HG02938 (cell line): ENCODE data around the gene CSNK1G3.

Experiments
- ATAC-seq: cut with Tn5 transposase; IDR thresholded peaks from one replicate; pipeline ENCODE4 v1.9.1; 2021; ENCODE audit warnings: mild to moderate bottlenecking, moderate library complexity; ENCODE audit not compliant: unreplicated experiment

Gene CSNK1G3

DNA sequence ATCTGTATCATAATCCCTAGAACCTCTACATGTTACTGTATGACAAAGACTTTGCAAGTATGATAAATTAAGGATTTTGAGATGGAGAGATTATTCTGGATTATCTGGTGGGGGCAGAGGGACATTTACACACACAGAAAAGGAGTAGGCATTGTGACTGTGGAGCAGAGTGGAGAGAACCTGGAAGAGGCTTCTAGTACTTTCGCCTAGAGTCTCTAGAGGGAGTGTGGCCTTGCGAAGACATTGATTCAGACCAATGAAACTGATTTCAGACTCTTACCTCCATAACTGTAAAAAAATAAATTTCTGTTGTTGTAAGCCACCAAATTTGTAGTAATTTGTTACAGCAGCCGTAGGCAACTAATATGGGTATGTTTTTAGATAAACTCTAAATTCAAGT, 45.9 kb downstream of the CSNK1G3 start:
- ATAC-seq = no peak

GRCh38 chr5:123558762-123559433, 46.9 kb downstream of the CSNK1G3 start:
- ATAC-seq = no peak

GRCh38 chr5:123559434-123559775, 47.4 kb downstream of the CSNK1G3 start:
- ATAC-seq = no peak

GRCh38 chr5:123561230-123561629, 49.3 kb downstream of the CSNK1G3 start:
- ATAC-seq = no peak

- ATAC-seq = peak; percentile 70
Observed at GRCh38 chr5:123571927-123572326, 60.0 kb downstream of the CSNK1G3 start.

DNA sequence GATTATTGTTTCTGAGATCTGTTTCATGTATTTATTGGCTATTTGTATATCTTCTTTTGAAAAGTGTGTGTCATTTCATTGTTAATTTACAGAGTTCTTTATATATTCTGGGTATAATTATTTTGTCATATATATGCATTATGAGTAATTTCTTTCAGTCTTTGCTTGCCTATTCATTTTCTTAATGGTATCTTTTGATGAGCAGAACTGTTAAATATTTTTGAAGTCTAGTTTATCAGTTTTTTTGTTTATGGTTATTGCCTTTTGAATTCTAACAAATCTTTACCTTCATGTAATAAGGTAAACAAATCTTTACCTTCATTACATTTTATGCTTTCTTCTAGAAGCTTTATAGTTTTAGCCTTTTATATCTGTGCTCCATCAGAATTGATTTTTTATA, 66.4 kb downstream of the CSNK1G3 start:
- ATAC-seq = no peak

- no peak for ATAC-seq
Observed at GRCh38 chr5:123579410-123579809, 67.4 kb downstream of the CSNK1G3 start.

DNA sequence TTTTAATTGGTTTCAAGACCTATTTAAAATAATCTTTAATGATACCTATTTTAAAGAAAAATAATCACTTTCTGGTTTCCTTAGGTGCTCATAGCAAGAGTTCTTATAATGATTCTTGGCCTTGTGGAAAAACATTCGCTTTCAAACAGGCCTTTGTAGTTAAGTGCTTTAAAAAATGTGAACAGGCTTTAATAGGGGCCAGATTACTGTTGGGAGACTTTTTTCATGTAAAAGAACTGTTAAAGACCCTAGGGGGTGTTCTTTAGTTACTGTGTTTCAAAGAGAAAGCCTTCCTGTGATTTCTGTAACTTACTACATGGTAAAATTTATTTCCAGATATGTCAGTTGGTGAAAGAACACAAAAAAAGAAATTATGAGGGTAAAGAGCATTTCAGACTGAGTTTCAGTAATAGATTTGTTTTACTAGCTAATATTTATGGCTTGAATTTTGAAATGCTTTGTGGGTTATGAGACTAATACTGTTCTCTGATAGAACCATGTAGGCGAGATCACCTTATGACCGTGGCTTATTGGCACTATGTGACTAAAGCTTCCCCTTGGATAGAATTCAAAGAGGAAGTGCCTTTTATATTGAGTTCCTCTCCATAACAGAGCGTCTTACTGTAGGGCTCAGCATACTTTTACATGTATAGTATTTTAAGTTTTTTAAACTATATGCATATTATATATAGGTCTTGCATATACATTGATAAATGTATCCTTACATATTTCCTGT, 70.7 kb downstream of the CSNK1G3 start:
- no peak for ATAC-seq

GRCh38 chr5:123585871-123586270, 73.9 kb downstream of the CSNK1G3 start:
- no peak for ATAC-seq

DNA sequence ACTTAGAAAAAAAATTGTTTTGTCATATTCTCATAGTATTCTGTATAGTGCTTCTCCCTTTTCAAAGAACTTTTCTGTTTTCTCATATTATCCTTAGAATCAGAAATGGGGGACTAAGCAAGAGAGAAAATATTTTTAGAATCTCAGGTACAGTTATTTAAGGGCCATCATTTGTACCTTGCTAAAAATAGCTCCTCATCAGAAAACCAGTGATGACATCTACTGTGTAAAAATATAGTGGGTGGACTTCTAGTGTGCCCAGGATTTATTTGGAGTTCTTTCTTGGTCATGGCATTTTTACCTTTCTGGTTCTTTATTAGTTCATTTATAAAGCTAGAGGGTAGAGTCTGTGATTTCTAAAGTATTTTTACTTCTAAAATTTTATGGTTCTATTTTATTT, 82.5 kb downstream of the CSNK1G3 start:
- ATAC-seq = no peak

DNA sequence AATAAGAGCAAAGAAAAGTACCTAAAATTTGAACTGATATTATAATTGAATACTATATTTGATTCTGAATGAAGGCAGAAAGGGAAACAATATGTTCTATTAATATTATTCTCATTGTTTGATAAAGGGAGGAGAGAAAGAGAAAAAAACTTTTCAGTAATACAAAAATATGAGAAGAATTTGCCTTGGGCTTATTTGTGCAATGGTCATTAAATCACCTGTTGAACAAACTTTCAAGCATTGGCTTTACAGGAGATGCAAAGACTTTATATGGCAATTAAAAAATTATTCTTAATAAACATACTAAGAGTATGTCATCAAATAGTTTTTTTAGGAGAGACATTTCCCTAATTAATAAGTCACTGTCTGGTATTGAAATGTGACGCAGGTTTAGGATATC, 85.0 kb downstream of the CSNK1G3 start:
- no peak for ATAC-seq

GRCh38 chr5:123598028-123598689, 86.2 kb downstream of the CSNK1G3 start:
- peak; percentile 77 for ATAC-seq

DNA sequence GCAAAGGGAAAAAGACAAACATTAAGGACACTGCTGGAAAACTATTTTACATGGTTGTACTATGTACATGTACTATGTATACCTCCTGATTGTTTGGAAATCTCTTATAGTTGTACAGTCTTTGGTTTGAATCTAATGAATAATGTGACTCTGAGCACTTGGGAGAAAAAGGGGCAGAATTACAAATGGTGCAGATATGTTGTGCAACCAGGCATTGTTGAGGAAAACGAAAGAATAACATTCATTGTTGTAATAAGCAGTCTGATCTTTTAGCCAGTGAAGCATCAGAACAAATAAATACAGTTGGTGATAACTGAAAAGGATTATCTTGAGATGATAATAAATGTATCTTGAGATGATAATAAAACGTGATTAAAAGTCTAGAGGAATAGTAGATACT, 87.2 kb downstream of the CSNK1G3 start:
- no peak for ATAC-seq

DNA sequence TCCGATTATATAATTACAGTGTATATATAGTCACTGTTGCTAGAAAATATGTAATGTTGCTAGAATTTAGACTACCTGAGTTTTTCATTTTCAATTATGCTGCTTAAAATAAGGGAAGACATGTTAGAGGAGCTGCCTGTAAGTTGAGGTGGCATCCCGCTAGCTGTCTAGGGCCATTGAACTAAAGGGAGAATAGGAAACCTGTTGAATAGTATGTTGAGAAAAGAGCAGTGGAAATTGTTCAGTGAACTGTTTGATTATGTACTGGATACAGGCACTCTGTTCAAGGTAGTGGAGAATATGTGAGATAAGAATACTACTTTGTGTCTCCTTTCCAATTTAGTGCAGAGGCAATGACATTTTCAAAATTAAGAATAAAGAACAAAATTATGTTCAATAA, 89.6 kb downstream of the CSNK1G3 start:
- ATAC-seq = no peak

DNA sequence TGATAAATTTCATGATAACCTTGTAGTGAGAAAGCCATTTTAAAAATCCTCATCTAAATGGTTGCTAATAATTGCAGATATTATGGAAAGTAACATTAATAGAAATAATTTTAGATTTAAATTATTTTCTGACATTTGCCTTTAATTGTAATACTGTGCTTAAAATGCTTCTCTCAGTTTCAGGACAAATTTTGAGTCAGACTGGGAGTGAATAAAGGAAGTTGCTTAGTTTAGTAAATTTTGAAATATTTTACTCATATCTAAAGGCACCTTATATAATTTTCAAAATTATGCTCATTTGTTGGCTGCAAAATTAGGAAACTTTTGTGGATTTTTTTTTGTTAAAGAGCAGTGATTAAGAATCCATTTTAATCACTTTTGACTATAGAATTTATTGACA, 93.8 kb downstream of the CSNK1G3 start:
- ATAC-seq = peak; percentile 73

DNA sequence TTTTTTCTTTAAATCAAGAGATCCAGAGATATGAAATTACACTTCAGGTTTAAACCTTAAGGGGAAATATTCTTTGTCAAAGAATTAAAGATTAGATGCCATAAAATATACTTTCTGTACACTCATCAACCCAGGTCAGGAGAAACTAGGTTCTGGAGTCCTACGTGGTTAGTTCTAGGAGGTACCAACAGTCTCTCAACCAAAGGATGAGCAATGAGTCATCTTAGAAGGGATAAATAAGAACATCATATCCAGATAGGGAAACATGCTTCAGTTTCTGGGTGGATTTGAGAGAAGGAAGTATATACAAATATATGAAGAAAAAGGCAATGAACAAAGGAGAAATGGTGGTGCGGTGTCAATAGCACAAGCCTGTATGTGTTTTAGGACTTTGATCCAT, 98.2 kb downstream of the CSNK1G3 start:
- no peak for ATAC-seq

DNA sequence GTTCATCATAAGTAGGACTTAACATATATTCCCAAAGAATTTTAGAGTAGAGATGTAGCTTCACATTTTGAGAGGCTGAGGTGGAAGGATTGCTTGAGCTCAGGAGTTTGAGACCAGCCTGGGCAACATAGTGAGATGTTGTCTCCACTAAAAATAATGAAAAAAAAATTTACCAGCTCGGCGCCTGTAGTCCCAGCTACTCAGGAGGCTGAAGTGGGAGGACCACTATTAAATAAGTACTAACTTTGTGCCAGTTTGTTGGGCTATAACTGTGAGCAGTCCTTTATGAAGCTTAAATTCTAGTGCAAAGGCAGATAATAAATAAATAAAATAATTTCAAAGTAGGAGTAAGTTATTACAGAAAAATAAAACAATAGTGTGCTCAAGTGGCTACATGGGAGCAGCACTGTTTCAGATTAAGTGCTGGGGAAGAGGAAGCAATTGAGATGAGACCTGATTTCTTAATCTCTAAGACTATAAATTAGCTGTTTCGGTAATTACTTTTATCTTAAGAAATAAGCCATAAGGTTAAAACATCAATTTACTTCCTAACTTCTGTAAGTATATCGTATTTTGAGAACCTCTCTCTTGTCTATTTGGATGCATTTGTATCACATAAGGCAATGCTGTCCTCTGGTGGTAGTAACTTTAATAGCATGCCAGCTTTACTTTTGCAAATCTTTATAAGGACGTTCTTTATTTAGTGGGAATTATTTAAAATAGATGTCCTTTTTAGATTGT, 98.9 kb downstream of the CSNK1G3 start:
- peak; percentile 82 for ATAC-seq

- ATAC-seq = peak; percentile 7
Observed at GRCh38 chr5:123611406-123611709, 99.4 kb downstream of the CSNK1G3 start.

GRCh38 chr5:123617561-123617960, 105.6 kb downstream of the CSNK1G3 start:
- no peak for ATAC-seq

DNA sequence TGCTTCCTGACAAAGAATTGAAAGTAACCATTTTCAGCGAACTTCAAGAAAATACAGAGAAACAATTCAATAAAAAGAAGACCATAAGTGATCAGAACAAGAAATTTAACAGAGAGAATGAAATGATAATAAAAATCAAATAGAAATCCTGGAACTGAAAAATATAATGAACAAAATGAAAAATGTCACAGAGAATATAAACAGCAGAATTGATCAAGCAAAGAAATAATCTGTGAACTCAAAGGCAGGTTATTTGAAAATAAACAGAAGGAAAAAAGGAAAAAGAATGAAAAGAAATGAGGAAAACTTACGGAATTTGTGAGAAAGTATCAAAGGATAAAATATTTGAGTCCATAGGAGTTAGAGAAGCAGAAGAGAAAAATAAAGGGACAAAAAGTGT, 114.1 kb downstream of the CSNK1G3 start:
- no peak for ATAC-seq

DNA sequence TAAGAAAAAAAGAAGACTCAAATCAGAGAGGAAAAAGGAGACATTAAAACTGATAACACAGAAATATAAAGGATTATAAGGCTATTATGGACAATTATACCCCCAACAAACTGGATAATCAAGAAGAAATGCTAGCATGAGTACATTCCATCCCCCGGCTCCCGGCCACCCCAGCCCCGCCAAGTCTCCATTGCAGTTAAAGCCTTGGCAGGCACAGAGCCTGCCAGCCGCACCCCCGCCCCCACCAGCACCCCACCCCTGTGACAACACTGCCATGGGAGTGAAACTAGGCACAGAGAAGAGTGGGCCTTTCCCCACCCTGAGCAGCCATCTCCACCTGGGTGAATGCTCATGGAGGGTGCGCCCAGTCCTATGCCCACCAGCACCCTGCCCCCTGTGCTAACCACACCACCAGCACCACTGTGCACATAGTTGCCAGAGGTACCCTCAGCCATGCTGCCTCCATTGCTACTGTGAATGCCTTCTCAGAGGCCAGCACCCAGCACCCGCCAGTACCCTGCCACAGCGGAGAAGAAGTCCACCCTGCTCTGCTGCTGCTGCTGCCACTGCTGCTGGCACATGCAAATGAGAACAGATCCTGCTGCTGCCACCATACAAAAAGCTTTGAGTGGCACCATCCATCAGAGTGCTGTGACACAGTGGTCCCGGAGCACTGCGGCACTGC, 117.0 kb downstream of the CSNK1G3 start:
- no peak for ATAC-seq
